GM15510 (cell line): Measurements from ENCODE around the gene EFHC1.

ENCODE experiments used
- POLR2A ChIP-seq: IDR thresholded peaks from 3 replicates; pipeline ENCODE4 v1.6.1; 2011; ENCODE audit warnings: borderline replicate concordance; ENCODE audit not compliant: insufficient read length; ENCODE audit errors: extremely low read depth

EFHC1 gene

DNA sequence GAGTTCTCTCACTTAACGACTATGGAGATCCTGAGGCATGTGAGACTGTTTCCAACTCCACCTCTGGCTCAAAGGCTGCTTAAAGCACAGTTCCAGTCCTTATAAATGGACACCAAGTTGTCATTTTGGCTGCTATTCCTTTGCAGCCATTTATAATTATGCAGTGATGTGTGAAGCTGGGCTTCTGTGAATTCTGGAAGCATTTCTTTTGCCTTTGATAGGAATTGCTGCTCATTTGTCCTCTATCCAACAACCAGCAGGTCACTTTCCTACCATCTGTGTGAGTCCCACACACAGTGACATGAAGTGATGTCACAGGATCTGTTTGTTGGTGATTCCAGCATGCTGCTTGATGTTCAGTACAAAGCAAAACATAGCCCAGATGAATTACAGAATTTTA, 28.5 kb upstream of the EFHC1 start:
- TF ChIP-seq POLR2A, result no peak

DNA sequence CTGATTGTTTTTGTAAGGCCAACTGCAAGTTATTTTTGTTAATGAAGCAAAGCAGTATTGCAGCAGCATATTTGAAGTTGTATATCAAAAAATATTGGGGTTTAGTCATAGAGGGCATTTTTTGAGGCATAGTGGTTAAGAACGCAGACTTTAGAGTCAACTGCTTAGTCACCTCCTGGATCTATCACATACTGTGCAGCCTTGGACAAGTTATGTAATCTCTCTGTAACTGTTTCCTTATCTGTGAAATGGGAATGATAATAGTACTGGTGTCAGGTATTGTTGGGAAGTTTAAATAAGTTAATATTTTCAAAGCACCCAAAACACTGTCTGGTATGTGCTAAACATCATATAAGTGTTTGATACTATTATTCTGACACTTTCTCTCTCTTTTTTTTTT, 27.2 kb upstream of the EFHC1 start:
- no peak for TF ChIP-seq POLR2A

DNA sequence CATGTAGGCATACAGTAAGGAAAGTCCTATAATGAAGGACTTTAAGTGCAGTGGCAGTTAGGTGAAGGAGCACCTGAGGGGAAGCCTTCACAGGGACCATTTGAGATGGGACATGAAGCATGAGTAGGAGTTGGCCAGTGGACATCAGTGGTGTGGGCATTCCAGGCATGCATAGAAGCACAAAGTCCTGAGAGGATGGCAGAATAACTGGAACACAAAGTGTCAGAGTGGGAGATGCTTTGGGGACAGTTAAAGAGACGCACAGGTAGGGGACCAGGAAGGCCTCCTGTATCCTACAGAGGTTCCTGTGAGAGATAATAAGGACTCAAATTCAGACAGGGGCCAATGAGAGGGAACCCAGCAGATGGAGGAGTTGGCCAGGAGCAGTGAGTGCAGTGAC, 26.4 kb upstream of the EFHC1 start:
- TF ChIP-seq POLR2A, result no peak

DNA sequence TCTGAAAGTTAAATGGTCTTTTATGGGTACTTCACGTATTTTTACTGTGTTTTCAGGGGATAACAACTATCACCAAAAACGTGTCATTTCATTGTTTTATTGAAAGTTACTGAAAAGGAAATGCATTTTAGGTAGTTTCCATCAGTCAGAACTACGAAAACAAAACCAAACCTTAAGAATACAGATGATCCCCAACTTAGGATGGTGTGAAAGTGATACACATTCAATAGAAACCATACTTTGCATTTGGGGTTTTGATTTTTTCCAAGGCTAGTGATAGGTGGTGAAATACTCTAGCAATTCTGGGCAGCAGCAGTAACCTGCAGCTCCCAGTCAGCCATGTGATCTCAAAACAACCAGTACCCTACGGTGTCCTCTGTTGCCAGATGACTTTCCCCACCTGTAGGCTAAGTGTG, 25.9 kb upstream of the EFHC1 start:
- TF ChIP-seq POLR2A, result no peak

DNA sequence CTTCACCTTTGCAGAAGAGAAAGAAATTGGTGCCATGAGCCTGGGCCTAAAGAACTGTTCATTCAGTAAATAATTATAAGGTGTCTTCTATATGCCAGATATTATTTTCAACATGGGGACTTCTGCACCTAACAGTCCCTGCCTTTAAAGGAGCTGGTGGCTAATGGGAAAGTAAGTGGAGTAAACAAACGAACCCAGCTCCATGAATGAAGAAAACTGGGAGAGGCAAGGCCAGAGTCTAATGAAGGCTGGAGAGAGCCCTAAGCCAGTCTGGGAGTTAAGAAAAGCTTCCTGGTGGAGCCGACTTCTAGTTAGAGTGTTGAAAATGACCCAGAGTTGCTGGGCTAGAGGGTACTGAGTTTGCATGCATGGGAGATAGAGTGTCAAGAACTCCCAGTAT, 24.2 kb upstream of the EFHC1 start:
- TF ChIP-seq POLR2A, result no peak

DNA sequence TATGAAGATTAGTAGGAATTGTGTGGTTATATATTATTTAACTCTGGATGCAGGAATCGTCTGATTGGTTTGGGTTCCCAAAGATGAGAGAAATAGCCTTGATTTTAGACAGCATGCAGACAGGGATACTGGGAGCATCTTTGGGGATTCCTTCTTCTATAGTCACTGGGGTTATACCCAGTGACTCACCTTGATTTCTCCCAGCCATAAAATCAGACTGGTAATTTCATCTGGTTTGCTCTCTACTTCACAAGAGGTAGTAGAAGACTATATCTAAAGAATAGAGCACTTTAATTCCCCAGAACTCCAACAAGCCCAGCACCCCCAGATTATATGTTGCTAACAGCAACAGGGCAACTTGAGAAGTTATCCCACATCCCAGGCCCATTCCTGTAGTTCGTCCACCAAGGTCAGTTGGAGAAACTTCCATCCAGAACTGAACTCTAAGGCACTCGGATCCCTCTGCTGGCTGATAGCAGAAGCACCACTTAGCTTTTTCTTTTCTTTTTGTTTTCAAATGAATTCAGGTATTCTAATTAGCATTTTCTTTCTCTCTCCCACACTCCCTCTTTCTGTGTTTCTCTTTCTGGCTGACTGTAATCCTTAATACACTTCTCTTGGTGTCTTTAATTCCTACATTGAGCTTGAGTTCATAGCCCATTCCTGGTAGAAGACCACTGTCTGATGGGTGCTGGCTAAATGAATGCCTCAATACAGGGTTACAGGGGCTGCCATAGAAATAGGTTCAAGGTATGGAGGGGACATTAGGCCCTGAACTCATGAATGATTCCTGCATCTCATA, 20.4 kb upstream of the EFHC1 start:
- TF ChIP-seq POLR2A, result no peak

DNA sequence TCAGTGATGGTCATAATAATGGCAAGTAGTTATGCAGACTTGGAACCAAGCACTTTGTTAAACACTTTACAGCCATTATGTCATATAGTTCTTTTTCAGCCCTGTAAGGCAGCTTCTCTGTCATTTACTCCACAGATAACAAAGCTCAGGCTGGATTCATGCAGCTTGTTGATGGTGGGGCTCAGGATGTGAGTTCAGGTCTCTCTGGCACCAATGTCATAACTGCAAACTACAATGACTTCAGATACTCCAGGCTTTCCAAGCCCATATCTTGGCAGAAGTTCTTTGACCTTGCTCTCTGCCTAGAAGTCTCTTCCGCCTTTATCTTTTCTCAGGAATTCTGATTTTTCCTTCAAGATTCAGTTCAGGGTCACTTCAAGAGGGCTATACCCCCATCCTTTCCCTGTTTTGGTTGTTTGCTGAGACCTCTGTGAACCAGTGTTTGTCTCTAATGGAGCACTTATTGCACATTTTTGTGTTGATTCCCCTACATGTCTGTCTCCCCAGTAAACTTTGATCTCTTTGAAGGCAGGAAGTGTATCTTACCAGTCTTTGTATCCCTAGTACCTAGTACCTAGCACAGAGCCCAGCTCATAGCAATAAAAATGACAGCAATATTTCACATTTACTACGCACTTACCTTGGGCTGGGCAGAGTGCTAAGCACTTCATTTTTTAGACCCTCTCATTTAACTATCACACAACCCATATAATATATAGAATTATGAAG, 19.7 kb upstream of the EFHC1 start:
- no peak for TF ChIP-seq POLR2A

DNA sequence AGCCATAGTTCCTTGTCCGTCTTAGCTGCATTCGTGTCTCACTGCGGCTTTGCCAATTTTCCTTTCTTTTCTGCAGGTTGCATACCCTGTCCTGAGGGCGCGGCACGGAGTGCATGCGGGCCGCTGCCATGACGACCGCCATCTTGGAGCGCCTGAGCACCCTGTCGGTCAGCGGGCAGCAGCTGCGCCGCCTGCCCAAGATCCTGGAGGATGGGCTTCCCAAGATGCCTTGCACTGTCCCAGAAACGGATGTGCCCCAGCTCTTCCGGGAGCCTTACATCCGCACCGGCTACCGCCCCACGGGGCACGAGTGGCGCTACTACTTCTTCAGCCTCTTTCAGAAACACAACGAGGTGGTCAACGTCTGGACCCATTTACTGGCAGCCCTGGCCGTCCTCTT, 17.1 kb upstream of the EFHC1 start:
- no peak for TF ChIP-seq POLR2A

DNA sequence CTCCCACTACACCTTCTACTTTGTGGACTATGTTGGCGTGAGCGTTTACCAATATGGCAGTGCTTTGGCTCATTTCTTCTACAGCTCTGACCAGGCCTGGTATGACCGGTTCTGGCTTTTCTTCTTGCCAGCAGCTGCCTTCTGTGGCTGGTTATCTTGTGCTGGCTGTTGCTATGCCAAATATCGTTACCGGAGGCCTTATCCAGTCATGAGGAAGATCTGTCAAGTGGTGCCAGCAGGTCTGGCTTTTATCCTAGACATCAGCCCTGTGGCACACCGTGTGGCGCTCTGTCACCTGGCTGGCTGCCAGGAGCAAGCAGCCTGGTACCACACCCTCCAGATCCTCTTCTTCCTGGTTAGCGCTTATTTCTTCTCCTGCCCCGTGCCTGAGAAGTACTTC, 16.5 kb upstream of the EFHC1 start:
- TF ChIP-seq POLR2A, result no peak

DNA sequence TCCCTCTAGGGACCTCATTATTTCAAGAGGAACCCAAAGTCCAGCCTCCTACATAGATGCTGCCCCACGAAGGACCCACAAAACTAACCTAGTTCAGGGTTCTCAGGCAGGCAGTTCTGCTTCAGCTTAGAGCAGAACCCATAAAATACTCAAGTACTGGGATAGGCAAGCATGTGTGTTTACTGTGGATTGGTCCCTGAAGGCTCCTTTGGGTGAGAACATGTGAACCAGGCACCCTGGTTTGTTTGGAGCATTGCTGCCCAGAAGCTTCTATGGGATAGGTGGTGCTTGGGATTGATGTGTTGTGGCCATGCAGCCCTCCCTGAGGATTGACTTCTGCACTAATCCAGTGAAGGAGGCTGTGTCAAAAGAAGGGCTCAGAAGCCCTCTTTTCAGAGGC, 14.9 kb upstream of the EFHC1 start:
- no peak for TF ChIP-seq POLR2A

DNA sequence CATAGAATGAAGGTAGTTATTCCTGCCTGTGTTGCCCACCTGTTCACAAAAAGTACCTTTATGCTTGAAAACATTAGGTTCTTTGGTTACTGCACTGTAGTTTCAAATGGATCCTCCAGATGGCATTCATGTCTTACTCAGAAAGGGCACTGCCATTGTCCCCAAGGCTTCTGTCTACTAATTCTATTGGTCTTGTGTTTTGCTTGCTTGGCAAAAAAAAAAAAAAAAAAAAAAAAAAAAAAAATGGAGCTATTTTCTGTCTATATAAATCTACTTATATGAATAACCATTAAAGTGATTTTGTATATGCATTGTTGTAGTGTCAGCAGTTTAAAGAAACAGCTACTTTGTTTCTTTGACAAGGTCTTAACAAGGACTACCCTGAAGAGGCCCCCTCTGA, 12.7 kb upstream of the EFHC1 start:
- no peak for TF ChIP-seq POLR2A

DNA sequence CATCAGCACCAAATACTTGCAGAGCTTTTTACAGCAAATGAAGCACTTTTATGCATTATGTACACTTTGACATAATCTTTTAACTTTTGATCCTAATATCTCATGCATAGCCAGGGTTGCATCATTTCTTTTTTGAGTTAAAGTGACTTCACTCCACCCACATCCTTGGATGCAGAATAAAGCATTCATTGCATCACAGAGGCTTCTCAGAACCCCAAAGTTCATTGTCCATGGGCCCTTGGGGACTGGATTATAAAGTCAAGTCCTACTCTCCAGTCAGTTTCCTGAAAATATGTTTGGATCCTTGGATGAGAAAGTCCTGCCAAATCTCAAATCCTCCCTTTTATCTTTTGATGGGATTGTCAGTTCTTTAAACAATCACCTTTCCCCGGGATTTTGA, 10.6 kb upstream of the EFHC1 start:
- TF ChIP-seq POLR2A, result no peak

DNA sequence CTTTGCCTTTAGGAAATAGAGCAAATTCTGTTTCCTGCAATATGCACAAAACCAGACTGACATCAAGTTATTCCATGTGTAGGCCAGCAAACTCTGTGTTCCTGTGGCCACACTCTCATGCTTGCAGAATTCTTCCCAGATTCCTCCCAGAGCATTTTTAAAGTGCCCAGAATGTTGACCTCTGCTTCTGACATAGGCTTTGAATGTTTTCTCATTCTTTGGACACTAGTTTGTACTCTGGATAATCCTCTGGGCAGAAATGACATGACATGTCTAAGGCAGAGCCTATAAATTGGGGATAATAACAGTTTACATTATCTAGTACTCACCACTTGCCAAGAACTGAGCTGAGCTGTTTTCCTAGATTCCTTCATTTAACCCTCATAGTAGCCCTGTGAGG, 9.2 kb upstream of the EFHC1 start:
- no peak for TF ChIP-seq POLR2A

DNA sequence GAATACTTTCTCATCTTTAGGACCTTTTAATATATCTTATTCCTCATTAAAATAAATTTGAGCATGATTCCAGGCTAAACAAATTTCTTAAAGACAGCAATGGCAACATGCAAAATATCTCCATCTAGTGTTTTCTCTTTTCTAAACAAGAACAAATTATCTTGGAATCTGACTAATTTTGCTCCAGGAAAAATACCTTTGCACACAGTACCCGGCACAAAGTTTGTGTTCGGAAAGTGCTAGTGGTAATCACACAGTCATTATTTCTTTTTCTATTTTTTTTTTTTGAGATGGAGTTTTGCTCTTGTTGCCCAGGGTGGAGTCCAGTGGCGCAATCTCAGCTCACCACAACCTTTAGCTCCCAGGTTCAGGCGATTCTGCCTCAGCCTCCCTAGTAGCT, 8.2 kb upstream of the EFHC1 start:
- no peak for TF ChIP-seq POLR2A

DNA sequence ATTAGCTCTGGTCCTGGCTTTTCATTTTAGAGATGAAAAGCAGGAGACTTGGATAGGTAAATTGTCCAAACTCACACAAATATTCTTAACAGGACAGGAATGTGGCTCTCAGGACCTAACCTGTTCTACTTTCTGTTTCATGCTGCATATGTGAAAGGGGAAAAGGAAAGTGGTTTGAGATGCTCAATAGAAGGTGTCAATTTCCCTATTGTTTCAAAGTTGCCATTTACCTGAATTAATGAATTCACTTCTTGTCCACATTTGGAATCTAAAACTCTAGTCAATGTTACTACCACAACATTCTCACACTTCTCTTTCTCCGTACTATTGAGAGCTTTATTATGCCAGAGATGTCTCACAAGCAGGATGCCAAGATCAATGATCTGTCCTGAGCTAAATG, 4.8 kb upstream of the EFHC1 start:
- no peak for TF ChIP-seq POLR2A

DNA sequence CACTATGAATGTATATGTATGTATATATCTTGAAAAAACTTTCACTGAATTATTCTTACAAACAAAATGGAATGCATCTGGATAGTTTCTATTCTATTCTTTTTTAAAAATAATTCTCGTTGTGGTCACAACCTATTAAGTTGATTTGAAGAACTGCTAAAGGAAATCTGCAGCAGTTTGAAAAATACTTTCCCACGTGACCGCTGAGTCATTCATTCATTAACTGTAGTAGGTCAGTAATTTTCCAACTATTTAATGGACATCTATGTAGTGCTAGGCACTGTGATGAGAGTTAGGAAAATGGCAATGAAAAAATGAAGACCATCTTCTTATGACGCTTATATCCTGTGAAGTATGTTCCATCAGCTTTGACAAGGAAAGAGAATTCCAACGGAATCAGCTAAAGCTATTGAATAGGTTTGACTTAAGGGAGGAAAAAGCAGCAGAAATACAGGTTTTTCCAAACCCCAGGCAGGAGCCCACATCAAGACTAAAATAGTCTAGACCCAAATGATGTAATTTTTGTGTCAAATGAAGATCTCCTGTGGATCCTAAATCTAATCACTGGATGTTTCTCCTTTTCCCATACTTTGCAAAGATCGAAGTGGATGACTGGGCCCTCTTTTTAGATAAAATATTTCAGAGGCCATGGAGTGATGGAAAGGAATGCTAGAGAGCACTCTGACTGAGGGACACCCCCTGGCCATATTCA, 4.1 kb upstream of the EFHC1 start:
- TF ChIP-seq POLR2A, result no peak

DNA sequence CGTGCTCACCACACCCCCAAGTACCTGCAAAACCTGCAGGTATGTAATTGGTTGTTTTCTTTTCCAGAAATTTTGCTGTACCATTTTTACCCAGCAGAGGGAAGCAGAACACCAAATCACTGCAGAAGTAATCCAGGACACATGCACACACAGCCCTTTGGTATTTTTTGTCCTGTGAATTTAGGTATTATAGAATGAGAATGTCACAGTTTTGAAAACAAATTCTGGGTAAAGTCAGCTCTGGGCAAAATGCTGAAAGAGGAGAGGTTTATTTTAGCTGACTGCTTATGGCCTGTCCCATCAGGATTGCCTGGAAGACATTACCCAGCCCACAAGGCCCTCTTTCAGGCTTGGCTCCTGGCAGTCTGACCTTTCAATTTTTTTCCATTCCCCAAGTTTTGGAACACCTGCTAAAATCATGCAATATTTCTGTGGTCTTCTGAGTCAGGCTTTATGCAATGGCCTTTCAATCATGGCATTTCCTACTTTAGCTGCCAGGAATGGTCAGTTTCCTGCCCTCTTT, 3.5 kb upstream of the EFHC1 start:
- TF ChIP-seq POLR2A, result no peak
